Measurements from ENCODE around the gene CMTM6. TPM values are rescaled to one million over a fixed set of nuclear protein-coding genes. Genes with fewer than 3 reads are reported as not detected.

CMTM6 gene
- total and polyA plus RNA-seq, 7 donors, result 19.9 to 82.0 (median 37.7) TPM

- Histone ChIP-seq H3K27me3 (no peaks in the 10 kb centered on the region), H3K4me1 (peaks cover 0 to 15% (median 3%) of the 10 kb centered on the region in 4 donors), H3K9me3 (no peaks in the 10 kb centered on the region), H3K36me3 (peaks cover 0 to 13% (median 0%) of the 10 kb centered on the region in 4 donors), H3K4me3 (no peak overlapping the region), H3K27ac (no peak overlapping the region)
- TF ChIP-seq CTCF (IDR thresholded peaks at IDR 0.05) (no peak), EP300 (IDR thresholded peaks at IDR 0.05) (no peak), POLR2AphosphoS5 (IDR thresholded peaks at IDR 0.05) (no peak)
- no peak for DNase-seq
- intact Hi-C loops (cut with DNase I), result no loop called here
Observed at GRCh38 chr3:32545305-32545704, 42.7 kb upstream of the CMTM6 start.

DNA sequence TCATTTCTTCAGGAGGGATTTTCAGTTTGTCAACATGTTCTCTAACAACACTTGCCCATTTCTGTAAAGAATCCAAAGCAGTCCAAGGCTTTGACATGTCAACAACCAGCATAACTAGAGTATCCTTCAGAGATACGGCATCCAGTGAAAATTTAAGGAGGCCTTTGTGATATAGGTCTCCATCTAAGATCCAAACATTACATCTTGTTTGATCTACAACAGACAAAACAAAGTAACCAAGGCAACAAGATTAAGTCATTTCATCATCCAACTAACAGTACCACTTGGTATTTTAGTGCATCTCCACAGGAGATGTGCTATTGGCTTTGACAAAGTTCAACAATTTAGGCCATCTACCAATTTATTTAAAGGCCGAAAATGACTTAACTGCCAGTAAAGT lies 42.2 kb upstream of the CMTM6 start:
- TF ChIP-seq EP300 (IDR thresholded peaks at IDR 0.05), result no peak
- TF ChIP-seq CTCF (IDR thresholded peaks at IDR 0.05), result no peak
- TF ChIP-seq POLR2AphosphoS5 (IDR thresholded peaks at IDR 0.05), result no peak
- no peak for TF ChIP-seq POLR2A (IDR thresholded peaks at IDR 0.05)
- Histone ChIP-seq H3K4me3 (no peak overlapping the region), H3K36me3 (peaks cover 0 to 17% (median 0%) of the 10 kb centered on the region in 4 donors), H3K4me1 (peaks cover 0 to 15% (median 3%) of the 10 kb centered on the region in 4 donors), H3K27ac (no peak overlapping the region), H3K27me3 (no peaks in the 10 kb centered on the region), H3K9me3 (no peaks in the 10 kb centered on the region)
- no peak for DNase-seq
- whole genome bisulfite sequencing, 2 donors, result 84 to 89% methylated on average over 2 of the region's 2 CpGs
- intact Hi-C loops (cut with DNase I), result no loop called here

GRCh38 chr3:32542807-32543206 lies 40.2 kb upstream of the CMTM6 start:
- TF ChIP-seq POLR2AphosphoS5 (IDR thresholded peaks at IDR 0.05), result no peak
- TF ChIP-seq EP300 (IDR thresholded peaks at IDR 0.05), result no peak
- TF ChIP-seq POLR2A (IDR thresholded peaks at IDR 0.05), result no peak
- no peak for TF ChIP-seq CTCF (IDR thresholded peaks at IDR 0.05)
- Histone ChIP-seq H3K36me3 (peaks cover 0 to 20% (median 0%) of the 10 kb centered on the region in 4 donors), H3K27ac (no peak overlapping the region), H3K4me1 (peaks cover 0 to 15% (median 3%) of the 10 kb centered on the region in 4 donors), H3K9me3 (no peaks in the 10 kb centered on the region), H3K4me3 (no peak overlapping the region), H3K27me3 (no peaks in the 10 kb centered on the region)
- no peak for DNase-seq
- intact Hi-C loops (cut with DNase I), result no loop called here
- 96 to 98% methylated on average over 2 of the region's 2 CpGs for WGBS, 2 donors

- no peaks in the 10 kb centered on the region for H3K27me3 ChIP-seq
- H3K4me1 ChIP-seq, result peaks cover 0 to 15% (median 3%) of the 10 kb centered on the region in 4 donors
- H3K27ac ChIP-seq, result no peak overlapping the region
- intact Hi-C loops (cut with DNase I), result no loop called here
- DNase-seq, result no peak
- WGBS, 2 donors, result 84 to 92% methylated on average over 4 of the region's 4 CpGs
- no peak for TF ChIP-seq POLR2AphosphoS5 (IDR thresholded peaks at IDR 0.05)
- no peak for TF ChIP-seq EP300 (IDR thresholded peaks at IDR 0.05)
- no peak for TF ChIP-seq CTCF (IDR thresholded peaks at IDR 0.05)
- TF ChIP-seq POLR2A (IDR thresholded peaks at IDR 0.05), result no peak
- no peaks in the 10 kb centered on the region for H3K9me3 ChIP-seq
- H3K36me3 ChIP-seq, result peaks cover 0 to 20% (median 0%) of the 10 kb centered on the region in 4 donors
- no peak overlapping the region for H3K4me3 ChIP-seq
Observed at GRCh38 chr3:32540899-32541298, 38.2 kb upstream of the CMTM6 start.

- WGBS, 2 donors, result 93 to 98% methylated on average over 1 of the region's 1 CpG
- H3K36me3 ChIP-seq, result peaks cover 0 to 72% (median 9%) of the 10 kb centered on the region in 4 donors
- intact Hi-C loops (cut with DNase I), result no loop called here
Observed at GRCh38 chr3:32532434-32532833, 29.8 kb upstream of the CMTM6 start.

More at GRCh38 chr3:32532434-32532833, 29.8 kb upstream of the CMTM6 start:
- TF ChIP-seq POLR2AphosphoS5 (IDR thresholded peaks at IDR 0.05) (no peak), POLR2A (IDR thresholded peaks at IDR 0.05) (no peak), CTCF (IDR thresholded peaks at IDR 0.05) (no peak), EP300 (IDR thresholded peaks at IDR 0.05) (no peak)
- H3K4me3 ChIP-seq, result no peak overlapping the region
- peaks cover 0 to 6% (median 0%) of the 10 kb centered on the region in 4 donors for H3K4me1 ChIP-seq
- no peaks in the 10 kb centered on the region for H3K9me3 ChIP-seq
- H3K27me3 ChIP-seq, result no peaks in the 10 kb centered on the region
- H3K27ac ChIP-seq, result no peak overlapping the region
- no peak for DNase-seq

Measured in sigmoid colon (tissue), 7 donors.